ENCODE results near the gene CSNK1D. TPM values are rescaled to one million over a fixed set of nuclear protein-coding genes. Genes with fewer than 3 reads are reported as not detected.
A peak's percentile ranks its signal among the peaks of the same experiment; 100 is the strongest.

Gene CSNK1D
- total RNA-seq, 2 experiments from 2014 or later = 115 to 142 TPM

DNA sequence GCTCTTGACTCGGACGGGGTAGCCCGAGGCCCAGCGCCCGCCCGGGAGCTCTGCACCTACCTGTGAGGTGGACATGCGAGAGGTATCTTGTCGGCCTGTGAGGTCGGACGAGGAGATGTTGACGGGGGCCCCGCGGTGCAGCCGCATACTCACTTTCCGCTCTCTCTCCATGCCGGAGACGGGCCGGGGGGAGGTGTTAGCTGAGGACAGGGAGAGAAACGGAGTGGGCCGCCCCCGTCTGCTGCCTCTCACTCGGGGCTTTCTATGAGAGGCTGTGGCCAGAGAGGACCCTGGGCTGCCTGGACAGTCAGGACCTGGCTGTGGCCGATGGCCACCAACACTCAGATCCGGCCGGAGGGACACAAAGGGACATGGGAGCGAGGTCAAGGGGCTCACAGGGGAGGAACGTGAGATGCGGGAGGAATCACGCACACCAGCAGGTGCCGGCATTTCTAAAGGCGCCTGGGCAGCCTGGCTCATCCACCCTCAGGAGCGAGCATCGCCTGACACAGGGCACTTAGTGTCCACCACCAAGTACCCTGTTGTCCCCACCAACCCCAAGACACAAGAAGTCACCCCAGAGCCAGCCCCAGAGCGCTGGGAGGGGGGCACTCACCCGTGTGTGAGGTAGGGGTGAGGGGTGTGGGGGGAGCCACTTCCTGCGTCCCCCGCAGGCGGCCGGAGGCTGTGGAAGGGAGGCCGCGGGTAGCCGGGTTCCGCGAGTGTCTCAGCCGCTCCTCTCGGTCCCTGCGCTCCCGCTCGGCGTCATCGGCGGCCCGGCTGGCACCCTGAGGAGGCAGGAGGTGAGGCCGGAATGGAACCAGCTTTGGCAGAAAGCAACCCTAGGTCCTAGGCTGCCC is 24.5 kb downstream of the CSNK1D start:
- Mint-ChIP-seq H3K27me3 (no peaks in the 10 kb centered on the region), H3K36me3 (ENCODE audit: low read depth) (peaks cover 60% of the 10 kb centered on the region), H3K4me1 (peaks cover 19% of the 10 kb centered on the region), H3K4me3 (no peak overlapping the region), H3K27ac (peak overlapping the region; percentile 54), H3K9me3 (no peaks in the 10 kb centered on the region)
- POLR2A ChIA-PET = no interaction called here
- no peak for DNase-seq
- CTCF ChIA-PET = interaction anchor here (1.0 kb wide), 1 partner anchor 11 kb away, joined by 4 read pairs; no protein-coding TSS in a partner anchor

GRCh38 chr17:82247856-82248671 is 25.4 kb downstream of the CSNK1D start:
- no peak overlapping the region for H3K4me3 Mint-ChIP-seq
- peaks cover 21% of the 10 kb centered on the region for H3K4me1 Mint-ChIP-seq
- no peak for DNase-seq
- ChIA-PET POLR2A (no interaction called here), CTCF (no interaction called here)
- no peaks in the 10 kb centered on the region for H3K9me3 Mint-ChIP-seq
- H3K27me3 Mint-ChIP-seq = no peaks in the 10 kb centered on the region
- no peak overlapping the region for H3K27ac Mint-ChIP-seq
- peaks cover 60% of the 10 kb centered on the region for H3K36me3 Mint-ChIP-seq (ENCODE audit: low read depth)

DNA sequence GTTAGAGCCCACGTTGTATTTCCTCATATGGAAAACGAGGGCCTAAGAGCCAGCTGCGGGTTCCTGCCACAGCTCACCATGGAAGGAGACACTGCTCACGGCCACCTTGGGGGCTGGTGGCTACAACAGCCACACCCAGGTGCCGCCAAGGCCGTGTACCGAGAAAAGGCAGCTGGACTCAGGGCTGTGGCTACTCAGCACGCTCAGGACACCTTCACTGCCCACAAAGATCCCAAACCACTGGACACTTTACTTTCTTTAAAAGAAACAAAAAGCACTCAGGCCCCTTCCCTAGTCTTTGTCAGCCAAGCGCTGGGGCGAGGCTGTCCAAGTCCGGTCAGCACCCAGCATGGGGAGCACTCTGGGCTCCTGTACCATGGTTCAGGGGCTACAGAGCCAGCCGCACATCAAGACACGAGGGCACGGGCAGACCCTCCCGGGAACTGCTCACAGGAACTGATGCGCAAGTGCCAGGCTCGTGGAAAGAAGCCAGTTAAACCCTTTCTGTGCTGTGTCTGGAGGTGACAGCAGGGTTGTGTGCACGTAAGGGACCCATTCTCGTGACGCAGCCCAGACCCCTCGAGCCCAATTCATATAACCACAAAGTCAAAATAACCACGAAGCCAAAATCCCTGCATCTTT is 26.2 kb downstream of the CSNK1D start:
- Mint-ChIP-seq H3K4me1 (peaks cover 23% of the 10 kb centered on the region), H3K27me3 (no peaks in the 10 kb centered on the region), H3K9me3 (no peaks in the 10 kb centered on the region), H3K27ac (no peak overlapping the region), H3K36me3 (ENCODE audit: low read depth) (peaks cover 56% of the 10 kb centered on the region), H3K4me3 (no peak overlapping the region)
- ChIA-PET CTCF (interaction anchor here (1.0 kb wide), 1 partner anchor 74 kb away, joined by 3 read pairs; no protein-coding TSS in a partner anchor), POLR2A (no interaction called here)
- DNase-seq = no peak

- peaks cover 25% of the 10 kb centered on the region for H3K4me1 Mint-ChIP-seq
- ChIA-PET POLR2A (no interaction called here), CTCF (interaction anchor here (1.0 to 1.1 kb wide), 2 partner anchors 10 to 75 kb away, joined by 3 read pairs; no protein-coding TSS in a partner anchor)
- no peaks in the 10 kb centered on the region for H3K9me3 Mint-ChIP-seq
- no peaks in the 10 kb centered on the region for H3K27me3 Mint-ChIP-seq
- H3K27ac Mint-ChIP-seq = peak overlapping the region; percentile 19
- H3K4me3 Mint-ChIP-seq = no peak overlapping the region
- peaks cover 52% of the 10 kb centered on the region for H3K36me3 Mint-ChIP-seq (ENCODE audit: low read depth)
- DNase-seq = no peak
These were observed 26.9 kb downstream of the CSNK1D start for GRCh38 chr17:82246365-82247181.

GRCh38 chr17:82246040-82246364 is 27.5 kb downstream of the CSNK1D start:
- H3K4me3 Mint-ChIP-seq = no peak overlapping the region
- no peak for DNase-seq
- CTCF ChIA-PET = interaction anchor here (1.1 kb wide), 1 partner anchor 10 kb away, joined by 3 read pairs; no protein-coding TSS in a partner anchor
- H3K27ac Mint-ChIP-seq = peak overlapping the region; percentile 13
- H3K9me3 Mint-ChIP-seq = no peaks in the 10 kb centered on the region
- peaks cover 31% of the 10 kb centered on the region for H3K4me1 Mint-ChIP-seq
- POLR2A ChIA-PET = no interaction called here
- H3K27me3 Mint-ChIP-seq = no peaks in the 10 kb centered on the region
- peaks cover 46% of the 10 kb centered on the region for H3K36me3 Mint-ChIP-seq (ENCODE audit: low read depth)

GRCh38 chr17:82245134-82246039 is 28.1 kb downstream of the CSNK1D start:
- no peak overlapping the region for H3K4me3 Mint-ChIP-seq
- peaks cover 47% of the 10 kb centered on the region for H3K36me3 Mint-ChIP-seq (ENCODE audit: low read depth)
- H3K4me1 Mint-ChIP-seq = peaks cover 37% of the 10 kb centered on the region
- DNase-seq = no peak
- H3K27ac Mint-ChIP-seq = peak overlapping the region; percentile 48
- H3K27me3 Mint-ChIP-seq = no peaks in the 10 kb centered on the region
- POLR2A ChIA-PET = no interaction called here
- H3K9me3 Mint-ChIP-seq = no peaks in the 10 kb centered on the region
- CTCF ChIA-PET = interaction anchor here (0.6 to 1.5 kb wide), 3 partner anchors 9 to 294 kb away, joined by 3 to 4 read pairs (median 3); no protein-coding TSS in a partner anchor

DNA sequence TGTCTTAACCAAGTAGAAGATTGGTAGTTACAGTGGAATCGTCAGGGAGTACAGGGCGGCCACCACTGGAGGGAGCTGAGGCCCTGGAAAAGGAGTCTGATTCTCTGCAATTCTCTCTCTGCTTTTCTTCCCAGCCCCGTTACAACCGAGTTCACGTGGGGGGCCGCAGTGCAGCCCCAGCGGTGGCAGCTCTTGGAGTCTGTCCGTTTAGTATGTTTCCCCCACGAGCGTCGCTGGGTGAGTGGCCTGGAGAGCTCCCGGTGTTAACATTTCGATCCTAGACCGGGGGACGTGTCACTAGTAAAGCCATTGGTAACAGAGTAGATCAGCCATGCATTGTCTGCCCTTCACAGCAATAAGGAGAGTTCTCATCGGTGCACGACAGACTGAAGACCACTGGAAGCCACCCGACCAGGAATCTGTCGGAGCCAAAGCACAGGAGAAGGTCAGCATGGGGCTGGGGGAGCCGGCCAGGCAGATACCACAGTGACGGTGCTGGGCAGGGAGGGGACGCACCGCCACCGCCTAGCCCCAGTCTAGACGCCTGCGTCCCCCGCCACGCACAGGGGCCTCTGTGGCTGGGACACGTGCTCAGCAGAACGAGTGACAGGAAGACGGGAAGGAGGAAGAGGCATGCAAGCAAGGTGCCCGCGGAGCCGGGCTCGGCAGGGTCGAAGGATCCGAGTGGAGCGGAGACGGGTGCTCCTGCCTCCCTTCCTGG is 28.9 kb downstream of the CSNK1D start:
- H3K36me3 Mint-ChIP-seq (ENCODE audit: low read depth) = peaks cover 47% of the 10 kb centered on the region
- peak; percentile 46 for DNase-seq

GRCh38 chr17:82243648-82244412 is 29.7 kb downstream of the CSNK1D start:
- H3K4me1 Mint-ChIP-seq = peaks cover 51% of the 10 kb centered on the region
- POLR2A ChIA-PET = no interaction called here
- H3K36me3 Mint-ChIP-seq (ENCODE audit: low read depth) = peaks cover 47% of the 10 kb centered on the region
- no peaks in the 10 kb centered on the region for H3K27me3 Mint-ChIP-seq
- no peaks in the 10 kb centered on the region for H3K9me3 Mint-ChIP-seq
- CTCF ChIA-PET = interaction anchor here (1.0 to 2.6 kb wide), 7 partner anchors 10 to 214 kb away, joined by 3 to 7 read pairs (median 3); no protein-coding TSS in a partner anchor
- DNase-seq = no peak
- peak overlapping the region; percentile 9 for H3K27ac Mint-ChIP-seq
- no peak overlapping the region for H3K4me3 Mint-ChIP-seq

More for the DNA sequence above, 28.9 kb downstream of the CSNK1D start:
- peak overlapping the region; percentile 48 for H3K27ac Mint-ChIP-seq
- CTCF ChIA-PET = interaction anchor here (0.6 to 2.6 kb wide), 6 partner anchors 11 to 295 kb away, joined by 3 to 7 read pairs (median 4); no protein-coding TSS in a partner anchor
- no peaks in the 10 kb centered on the region for H3K9me3 Mint-ChIP-seq
- H3K27me3 Mint-ChIP-seq = no peaks in the 10 kb centered on the region
- peaks cover 44% of the 10 kb centered on the region for H3K4me1 Mint-ChIP-seq
- POLR2A ChIA-PET = no interaction called here
- H3K4me3 Mint-ChIP-seq = no peak overlapping the region

GRCh38 chr17:82242977-82243647 is 30.4 kb downstream of the CSNK1D start:
- no peaks in the 10 kb centered on the region for H3K27me3 Mint-ChIP-seq
- DNase-seq = no peak
- no peaks in the 10 kb centered on the region for H3K9me3 Mint-ChIP-seq
- POLR2A ChIA-PET = no interaction called here
- no peak overlapping the region for H3K4me3 Mint-ChIP-seq
- H3K36me3 Mint-ChIP-seq (ENCODE audit: low read depth) = peaks cover 45% of the 10 kb centered on the region
- no peak overlapping the region for H3K27ac Mint-ChIP-seq
- CTCF ChIA-PET = interaction anchor here (1.2 to 2.6 kb wide), 6 partner anchors 9 to 213 kb away, joined by 3 to 7 read pairs (median 4); no protein-coding TSS in a partner anchor
- peaks cover 57% of the 10 kb centered on the region for H3K4me1 Mint-ChIP-seq

GRCh38 chr17:82242698-82242976 is 30.9 kb downstream of the CSNK1D start:
- Mint-ChIP-seq H3K27me3 (no peaks in the 10 kb centered on the region), H3K4me1 (peaks cover 54% of the 10 kb centered on the region), H3K4me3 (peak overlapping the region; percentile 13), H3K9me3 (no peaks in the 10 kb centered on the region), H3K27ac (peak overlapping the region; percentile 54), H3K36me3 (ENCODE audit: low read depth) (peaks cover 42% of the 10 kb centered on the region)
- ChIA-PET CTCF (interaction anchor here (1.3 to 2.6 kb wide), 3 partner anchors 11 to 79 kb away, joined by 3 to 7 read pairs (median 5); no protein-coding TSS in a partner anchor), POLR2A (no interaction called here)
- DNase-seq = no peak
